A549 (cell line): ENCODE results near the gene OR13C2. TPM values are rescaled to one million over a fixed set of nuclear protein-coding genes. Genes with fewer than 3 reads are reported as not detected.

Experiments
- ATAC-seq, 2 experiments: fragments of 200-7000 bp in 1 of 2; fragments of >200 bp in 1 of 2; cut with Nextera tagmentation in 1 of 2; cut with Tn5 transposase in 1 of 2; 3 replicates each; pipeline versions ENCODE4 v1.8.0 to v1.9.1; 2018 to 2020; ENCODE audit warnings: mild to moderate bottlenecking in 1 of 2, moderate library complexity in 1 of 2
- CTCF ChIA-PET: fragments of 300-600 bp; sonication (Branson Sonifier 250); formaldehyde crosslinking; extraction: SDS; loops from one replicate; lab custom pipeline; 2021; ENCODE audit warnings: antibody characterized with exemption, inconsistent platforms; lab: Yijun Ruan, JAX
- POLR2A ChIA-PET: fragments of 350-600 bp; formaldehyde crosslinking; extraction: SDS; loops from one replicate; lab custom pipeline; 2021; ENCODE audit warnings: antibody characterized with exemption, inconsistent platforms; lab: Yijun Ruan, JAX
- DNase-seq, 2 experiments: peaks; one replicate each; pipeline versions ENCODE4 v3.0.0 to v3.0.0-alpha.2; 2011 to 2016; ENCODE audit warnings: low read depth in 1 of 2, low spot score in 1 of 2
- FAIRE-seq: peaks from 2 replicates; lab custom pipeline; 2011; peaks lifted over from hg19 to GRCh38; lab: Jason Lieb, UNC
- H3K27ac ChIP-seq, 2 experiments: fragments of >200 bp; sonication (Bioruptor Twin); formaldehyde crosslinking; 3 replicates each; pipeline ENCODE4 v1.5.1; 2016 to 2017
- H3K4me1 ChIP-seq: fragments of >200 bp; sonication (Bioruptor Twin); formaldehyde crosslinking; 3 replicates; pipeline ENCODE4 v1.6.1; 2016
- H3K4me2 ChIP-seq: fragments of >200 bp; sonication (Bioruptor Twin); formaldehyde crosslinking; 3 replicates; pipeline ENCODE4 v1.6.1; 2016
- H3K4me3 ChIP-seq: fragments of >200 bp; sonication (Bioruptor Twin); formaldehyde crosslinking; 3 replicates; pipeline ENCODE4 v1.5.1; 2016
- H3K9me3 ChIP-seq: fragments of >200 bp; sonication (Bioruptor Twin); formaldehyde crosslinking; 3 replicates; pipeline ENCODE4 v1.6.1; 2016
- BHLHE40 ChIP-seq: IDR thresholded peaks from 2 replicates; pipeline ENCODE4 v1.6.1; 2012; ENCODE audit warnings: low read depth, low read length, inconsistent platforms
- CEBPB ChIP-seq, 2 experiments: fragments of >200 bp in 1 of 2; sonication (Bioruptor Twin) in 1 of 2; formaldehyde crosslinking in 1 of 2; IDR thresholded peaks; 2 replicates each; pipeline ENCODE4 v1.6.1; 2012 to 2016
- CHD2 ChIP-seq: fragments of 150-350 bp; IDR thresholded peaks from 2 replicates; pipeline ENCODE4 v1.6.1; 2014; ENCODE audit warnings: low read length; ENCODE audit not compliant: partially characterized antibody
- CHD4 ChIP-seq: fragments of 200-600 bp; sonication (generic); IDR thresholded peaks from 2 replicates; pipeline ENCODE4 v1.6.1; 2016; ENCODE audit warnings: antibody characterized with exemption, mild to moderate bottlenecking, borderline replicate concordance
- EHF ChIP-seq: fragments of 250-450 bp; sonication (Bioruptor Pico); IDR thresholded peaks from 2 replicates; pipeline ENCODE4 v1.5.0; 2020; ENCODE audit warnings: mild to moderate bottlenecking
- EHMT2 ChIP-seq: fragments of 200-600 bp; sonication (generic); IDR thresholded peaks from 2 replicates; pipeline ENCODE4 v1.6.1; 2016; ENCODE audit warnings: antibody characterized with exemption, low read depth, mild to moderate bottlenecking, moderate library complexity
- FOXS1 ChIP-seq: fragments of 250-450 bp; sonication (Bioruptor Pico); IDR thresholded peaks from 2 replicates; pipeline ENCODE4 v1.5.0; 2020; ENCODE audit warnings: mild to moderate bottlenecking, moderate library complexity
- HDAC2 ChIP-seq: fragments of 200-600 bp; sonication (generic); IDR thresholded peaks from 2 replicates; pipeline ENCODE4 v1.6.1; 2016
- HEYL ChIP-seq: fragments of 250-450 bp; sonication (Bioruptor Pico); IDR thresholded peaks from 2 replicates; pipeline ENCODE4 v1.8.0; 2021; ENCODE audit warnings: mild to moderate bottlenecking, moderate library complexity
- HOXA7 ChIP-seq: fragments of 250-450 bp; sonication (Bioruptor Pico); IDR thresholded peaks from 2 replicates; pipeline ENCODE4 v1.5.0; 2020; ENCODE audit warnings: mild to moderate bottlenecking, moderate library complexity
- JUN ChIP-seq, 2 experiments: fragments of >200 bp; sonication (Bioruptor Twin); formaldehyde crosslinking; IDR thresholded peaks; 2 replicates in 1 of 2; 3 replicates in 1 of 2; pipeline ENCODE4 v1.6.1; 2016 to 2017
- KDM1A ChIP-seq: fragments of 200-600 bp; sonication (generic); IDR thresholded peaks from 2 replicates; pipeline ENCODE4 v1.6.1; 2016; ENCODE audit warnings: low read depth, mild to moderate bottlenecking
- MAFK ChIP-seq: fragments of 450-650 bp; IDR thresholded peaks from 2 replicates; pipeline ENCODE4 v1.6.1; 2014; ENCODE audit not compliant: partially characterized antibody
- MYC ChIP-seq: IDR thresholded peaks from 2 replicates; pipeline ENCODE4 v1.6.1; 2012; ENCODE audit warnings: mild to moderate bottlenecking, inconsistent platforms, low read length, improper control_type of control experiment, borderline replicate concordance
- NFE2L2 ChIP-seq: fragments of 150-350 bp; conservative IDR thresholded peaks from 2 replicates; pipeline ENCODE4 v1.6.1; 2014; ENCODE audit warnings: low read length
- NPAS2 ChIP-seq: fragments of 250-450 bp; sonication (Bioruptor Pico); IDR thresholded peaks from 2 replicates; pipeline ENCODE4 v1.8.0; 2022; ENCODE audit warnings: mild to moderate bottlenecking, moderate library complexity, borderline replicate concordance
- PHF8 ChIP-seq: fragments of 200-600 bp; sonication (generic); IDR thresholded peaks from 2 replicates; pipeline ENCODE4 v1.6.1; 2016; ENCODE audit warnings: low read depth, mild to moderate bottlenecking, antibody characterized with exemption, moderate library complexity, borderline replicate concordance
- RCOR1 ChIP-seq: fragments of 150-350 bp; IDR thresholded peaks from 2 replicates; pipeline ENCODE4 v1.6.1; 2014; ENCODE audit warnings: antibody characterized with exemption, low read length, low read depth
- SMC3 ChIP-seq: fragments of >200 bp; sonication (Bioruptor Twin); formaldehyde crosslinking; IDR thresholded peaks from 3 replicates; pipeline ENCODE4 v1.6.1; 2018; ENCODE audit warnings: inconsistent platforms
- TFCP2L1 ChIP-seq: fragments of 250-450 bp; sonication (Bioruptor Pico); IDR thresholded peaks from 2 replicates; pipeline ENCODE4 v1.5.0; 2021; ENCODE audit warnings: mild to moderate bottlenecking
- TP53 ChIP-seq: fragments of 250-450 bp; sonication (Bioruptor Pico); IDR thresholded peaks from 2 replicates; pipeline ENCODE4 v1.5.0; 2021; ENCODE audit warnings: mild to moderate bottlenecking, moderate library complexity
- ZFP36 ChIP-seq: fragments of 450-650 bp; IDR thresholded peaks from 2 replicates; pipeline ENCODE4 v1.6.1; 2014; ENCODE audit warnings: borderline replicate concordance; ENCODE audit not compliant: partially characterized antibody
- ZNF302 ChIP-seq: fragments of 250-450 bp; sonication (Bioruptor Pico); IDR thresholded peaks from 2 replicates; pipeline ENCODE4 v1.9.0; 2021; ENCODE audit warnings: inconsistent platforms, mild to moderate bottlenecking, moderate library complexity
- WGBS: methylation state at CpG from one replicate; pipeline ENCODE4 v1.1.6; 2017; ENCODE audit errors: missing lambda C conversion rate; 5-methylcytosine and 5-hydroxymethylcytosine counted together
- polyA plus RNA-seq, 4 experiments: library from polyadenylated mRNA; depleted of rRNA in 3 of 4; stranded (reverse); fragments of >200 nt; fragmentation: RNase III in 1 of 4; extraction: RNeasy Plus Mini Kit Qiagen cat#74134 plus additional on column Dnase treatment in 1 of 4; gene quantifications; 2 replicates in 3 of 4; 3 replicates in 1 of 4; pipeline ENCODE4 v1.2.3, GENCODE V29; 2011 to 2017
- TF ChIP-seq, protein P1 (sequence below): fragments of 250-450 bp; sonication (Bioruptor Pico); IDR thresholded peaks from 2 replicates; pipeline ENCODE4 v1.5.0; 2020; ENCODE audit warnings: low read depth, mild to moderate bottlenecking, moderate library complexity
- TF ChIP-seq, protein P2 (sequence below): fragments of 250-450 bp; sonication (Bioruptor Pico); IDR thresholded peaks from 2 replicates; pipeline ENCODE4 v1.5.0; 2021; ENCODE audit warnings: mild to moderate bottlenecking, moderate library complexity, borderline replicate concordance

The OR13C2 gene
- polyA plus RNA-seq, 2 of the 4 experiments (the other 2 are of a cell fraction) = not detected

DNA sequence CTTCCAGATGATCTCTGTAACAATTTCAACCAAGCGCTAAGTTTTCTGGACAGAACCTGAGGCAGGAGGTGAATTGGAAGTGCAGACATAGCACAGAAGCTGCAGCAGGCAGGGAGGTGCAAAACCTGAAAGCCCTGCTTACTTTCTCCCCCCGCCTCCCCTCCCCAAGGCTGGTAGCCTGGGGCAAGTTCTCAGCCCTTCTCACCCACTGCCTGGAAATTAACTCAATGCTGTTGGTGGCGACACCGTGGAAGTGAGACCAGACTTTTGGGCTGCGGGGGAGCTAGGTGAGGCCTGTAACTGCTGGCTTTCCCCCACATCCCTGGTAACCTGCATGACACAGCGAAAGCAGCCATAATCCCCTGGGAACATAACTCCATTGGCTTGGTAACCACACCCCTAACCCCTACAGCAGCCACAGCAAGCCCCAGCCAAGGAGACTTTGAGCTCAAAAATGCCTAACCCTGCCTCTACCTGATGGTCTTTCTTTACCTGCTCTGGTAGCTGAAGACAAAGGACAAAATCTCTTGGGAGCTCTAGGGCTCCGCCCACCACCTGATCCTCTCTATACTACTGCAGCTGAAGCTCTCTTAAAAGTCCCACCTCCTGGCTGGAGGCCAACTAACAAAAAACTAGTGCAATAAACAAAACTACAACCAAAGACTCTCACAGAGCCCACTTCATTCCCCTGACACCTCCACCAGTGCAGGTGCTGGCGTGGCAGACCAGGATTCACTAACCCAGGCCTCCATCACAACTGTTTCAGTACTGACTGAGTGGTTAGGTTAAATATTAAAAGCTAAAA is 48.4 kb downstream of the OR13C2 start:
- Histone ChIP-seq H3K27ac (no peak overlapping the region), H3K4me1 (no peaks in the 10 kb centered on the region), H3K4me3 (no peak overlapping the region), H3K9me3 (no peaks in the 10 kb centered on the region; the same call in 2 of the 3 replicates), H3K4me2 (no peak overlapping the region)
- 37% methylated on average over 8 of the region's 8 CpGs for WGBS
- ATAC-seq (no peak), FAIRE-seq (no peak), DNase-seq (no peak)
- ChIA-PET CTCF (no interaction called here), POLR2A (no interaction called here)
- TF ChIP-seq EHF (no peak), CEBPB (IDR thresholded peaks at IDR 0.05) (no peak), NFE2L2 (no peak), ZFP36 (no peak), JUN (IDR thresholded peaks at IDR 0.05) (no peak), ZNF302 (CRISPR knock-in tag) (no peak), BHLHE40 (no peak), CHD2 (no peak), HEYL (CRISPR knock-in tag) (no peak)
- TF ChIP-seq, protein P1, sequence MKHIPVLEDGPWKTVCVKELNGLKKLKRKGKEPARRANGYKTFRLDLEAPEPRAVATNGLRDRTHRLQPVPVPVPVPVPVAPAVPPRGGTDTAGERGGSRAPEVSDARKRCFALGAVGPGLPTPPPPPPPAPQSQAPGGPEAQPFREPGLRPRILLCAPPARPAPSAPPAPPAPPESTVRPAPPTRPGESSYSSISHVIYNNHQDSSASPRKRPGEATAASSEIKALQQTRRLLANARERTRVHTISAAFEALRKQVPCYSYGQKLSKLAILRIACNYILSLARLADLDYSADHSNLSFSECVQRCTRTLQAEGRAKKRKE (CRISPR knock-in tag) = no peak

DNA sequence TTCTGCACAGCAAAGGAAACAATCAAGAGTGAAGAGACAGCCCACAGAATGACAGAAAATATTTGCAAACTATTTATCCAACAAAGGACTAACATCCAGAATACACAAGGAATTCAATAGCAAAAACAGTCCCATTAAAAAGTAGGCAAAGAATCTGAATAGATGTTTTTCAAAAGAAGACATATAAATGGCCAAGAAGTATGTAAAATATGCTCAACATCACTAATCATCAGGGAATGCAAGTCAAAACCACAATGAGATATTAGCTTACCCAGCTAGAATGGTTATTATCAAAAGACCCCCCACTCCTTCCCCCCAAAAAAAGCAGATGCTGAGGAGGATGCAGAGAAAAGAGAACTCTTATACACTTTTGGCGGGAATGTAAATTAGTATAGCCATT is 49.9 kb downstream of the OR13C2 start:
- no peaks in the 10 kb centered on the region; the same call in 2 of the 3 replicates for H3K9me3 ChIP-seq
- H3K27ac ChIP-seq = no peak overlapping the region
- FAIRE-seq = no peak
- no peak overlapping the region for H3K4me3 ChIP-seq
- ATAC-seq = no peak
- ChIA-PET POLR2A (no interaction called here), CTCF (no interaction called here)
- WGBS = 32% methylated on average over 1 of the region's 1 CpG
- TF ChIP-seq HDAC2 (no peak), TP53 (CRISPR knock-in tag) (no peak), EHMT2 (no peak), NPAS2 (CRISPR knock-in tag) (no peak), CEBPB (IDR thresholded peaks at IDR 0.05) (no peak), PHF8 (no peak), MAFK (no peak), EHF (no peak), CHD4 (no peak), SMC3 (no peak), KDM1A (no peak), ZFP36 (no peak), ZNF302 (CRISPR knock-in tag) (no peak), TFCP2L1 (CRISPR knock-in tag) (no peak), HOXA7 (CRISPR knock-in tag) (no peak), FOXS1 (CRISPR knock-in tag) (no peak), MYC (no peak), RCOR1 (no peak)
- TF ChIP-seq, protein P2, sequence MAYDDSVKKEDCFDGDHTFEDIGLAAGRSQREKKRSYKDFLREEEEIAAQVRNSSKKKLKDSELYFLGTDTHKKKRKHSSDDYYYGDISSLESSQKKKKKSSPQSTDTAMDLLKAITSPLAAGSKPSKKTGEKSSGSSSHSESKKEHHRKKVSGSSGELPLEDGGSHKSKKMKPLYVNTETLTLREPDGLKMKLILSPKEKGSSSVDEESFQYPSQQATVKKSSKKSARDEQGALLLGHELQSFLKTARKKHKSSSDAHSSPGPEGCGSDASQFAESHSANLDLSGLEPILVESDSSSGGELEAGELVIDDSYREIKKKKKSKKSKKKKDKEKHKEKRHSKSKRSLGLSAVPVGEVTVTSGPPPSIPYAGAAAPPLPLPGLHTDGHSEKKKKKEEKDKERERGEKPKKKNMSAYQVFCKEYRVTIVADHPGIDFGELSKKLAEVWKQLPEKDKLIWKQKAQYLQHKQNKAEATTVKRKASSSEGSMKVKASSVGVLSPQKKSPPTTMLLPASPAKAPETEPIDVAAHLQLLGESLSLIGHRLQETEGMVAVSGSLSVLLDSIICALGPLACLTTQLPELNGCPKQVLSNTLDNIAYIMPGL (CRISPR knock-in tag) = no peak
- no peak overlapping the region for H3K4me2 ChIP-seq
- DNase-seq = no peak
- H3K4me1 ChIP-seq = no peaks in the 10 kb centered on the region

Other genes starting within 250 kb of the OR13C2 start
- not detected in 2 replicates for gene OR13F1, start 101.4 kb downstream of the OR13C2 start, polyA plus RNA-seq (2011; rRNA removed)
- not detected in 3 replicates for gene OR13F1, start 101.4 kb downstream of the OR13C2 start, polyA plus RNA-seq (2017; fragmentation: RNase III; extraction: RNeasy Plus Mini Kit Qiagen cat#74134 plus additional on column Dnase treatment)
- not detected in 2 replicates for gene OR13C4, start 78.4 kb downstream of the OR13C2 start, polyA plus RNA-seq (2011; rRNA removed)
- not detected in 3 replicates for gene OR13C4, start 78.4 kb downstream of the OR13C2 start, polyA plus RNA-seq (2017; fragmentation: RNase III; extraction: RNeasy Plus Mini Kit Qiagen cat#74134 plus additional on column Dnase treatment)
- not detected in 2 replicates for gene OR13C3, start 68.8 kb downstream of the OR13C2 start, polyA plus RNA-seq (2011; rRNA removed)
- gene OR13C3, start 68.8 kb downstream of the OR13C2 start, polyA plus RNA-seq (2017; fragmentation: RNase III; extraction: RNeasy Plus Mini Kit Qiagen cat#74134 plus additional on column Dnase treatment) = not detected in 3 replicates
- gene OR13C8, start 36.5 kb downstream of the OR13C2 start, polyA plus RNA-seq (2011; rRNA removed) = not detected in 2 replicates
- not detected in 3 replicates for gene OR13C8, start 36.5 kb downstream of the OR13C2 start, polyA plus RNA-seq (2017; fragmentation: RNase III; extraction: RNeasy Plus Mini Kit Qiagen cat#74134 plus additional on column Dnase treatment)
- not detected in 2 replicates for gene OR13C5, start 6.2 kb downstream of the OR13C2 start, polyA plus RNA-seq (2011; rRNA removed)
- not detected in 3 replicates for gene OR13C5, start 6.2 kb downstream of the OR13C2 start, polyA plus RNA-seq (2017; fragmentation: RNase III; extraction: RNeasy Plus Mini Kit Qiagen cat#74134 plus additional on column Dnase treatment)
- gene OR13C9, start 12.6 kb upstream of the OR13C2 start, polyA plus RNA-seq (2011; rRNA removed) = not detected in 2 replicates
- gene OR13C9, start 12.6 kb upstream of the OR13C2 start, polyA plus RNA-seq (2017; fragmentation: RNase III; extraction: RNeasy Plus Mini Kit Qiagen cat#74134 plus additional on column Dnase treatment) = not detected in 3 replicates
- not detected in 2 replicates for gene OR13D1, start 88.9 kb upstream of the OR13C2 start, polyA plus RNA-seq (2011; rRNA removed)
- not detected in 3 replicates for gene OR13D1, start 88.9 kb upstream of the OR13C2 start, polyA plus RNA-seq (2017; fragmentation: RNase III; extraction: RNeasy Plus Mini Kit Qiagen cat#74134 plus additional on column Dnase treatment)
- 33.5 and 34.5 TPM in 2 replicates for gene NIPSNAP3A, start 142.1 kb upstream of the OR13C2 start, polyA plus RNA-seq (2011; rRNA removed)
- 19.3 to 20.8 TPM (median 20.1 TPM) in 3 replicates for gene NIPSNAP3A, start 142.1 kb upstream of the OR13C2 start, polyA plus RNA-seq (2017; fragmentation: RNase III; extraction: RNeasy Plus Mini Kit Qiagen cat#74134 plus additional on column Dnase treatment)
- 2.9 and 3.4 TPM in 2 replicates for gene NIPSNAP3B, start 158.5 kb upstream of the OR13C2 start, polyA plus RNA-seq (2011; rRNA removed)
- 1.00 to 2.0 TPM (median 1.7 TPM) in 3 replicates for gene NIPSNAP3B, start 158.5 kb upstream of the OR13C2 start, polyA plus RNA-seq (2017; fragmentation: RNase III; extraction: RNeasy Plus Mini Kit Qiagen cat#74134 plus additional on column Dnase treatment)